Stimulated activated CD4-positive, alpha-beta T cell treated with anti-CD3 and anti-CD28 coated beads, Interleukin-2, amount 100 ng/mL, for 48 hours (primary cell): ENCODE data around the gene GRIP1.

ENCODE experiments used
- DNase-seq, 2 donors: peaks; one replicate each; pipeline ENCODE4 v3.0.0-alpha.2; 2020

Gene GRIP1

GRCh38 chr12:66678338-66679275 lies at the start of gene GRIP1:
Gene GRIP1 (minus strand): TSS chr12:66679076. CDS start chr12:66678904, 172 bp downstream.
- DNase-seq, result no peak

GRCh38 chr12:66726556-66726955 lies 47.7 kb upstream of the GRIP1 start:
- DNase-seq, result no peak

- no peak for DNase-seq
These were observed 46.2 kb upstream of the GRIP1 start for GRCh38 chr12:66725031-66725430.

GRCh38 chr12:66724616-66725015 lies 45.7 kb upstream of the GRIP1 start:
- DNase-seq, result no peak

GRCh38 chr12:66724026-66724425 lies 45.1 kb upstream of the GRIP1 start:
- DNase-seq, result no peak

- DNase-seq, result no peak
These were observed 41.0 kb upstream of the GRIP1 start for GRCh38 chr12:66719862-66720261.

GRCh38 chr12:66717036-66717673 lies 38.3 kb upstream of the GRIP1 start:
- no peak for DNase-seq

- DNase-seq, result no peak
These were observed 37.6 kb upstream of the GRIP1 start for GRCh38 chr12:66716522-66716921.

GRCh38 chr12:66714709-66715108 lies 35.8 kb upstream of the GRIP1 start:
- no peak for DNase-seq

- DNase-seq, result no peak
These were observed 35.1 kb upstream of the GRIP1 start for GRCh38 chr12:66713984-66714383.

- DNase-seq, result no peak
These were observed 31.0 kb upstream of the GRIP1 start for GRCh38 chr12:66709893-66710292.

- DNase-seq, result no peak
These were observed 30.5 kb upstream of the GRIP1 start for GRCh38 chr12:66709457-66709773.

GRCh38 chr12:66708704-66709456 lies 30.0 kb upstream of the GRIP1 start:
- no peak for DNase-seq

GRCh38 chr12:66707002-66707697 lies 28.3 kb upstream of the GRIP1 start:
- DNase-seq, result no peak

GRCh38 chr12:66699738-66700482 lies 21.0 kb upstream of the GRIP1 start:
- no peak for DNase-seq

GRCh38 chr12:66698558-66698957 lies 19.7 kb upstream of the GRIP1 start:
- no peak for DNase-seq

- no peak for DNase-seq
These were observed 18.5 kb upstream of the GRIP1 start for GRCh38 chr12:66697404-66697803.

GRCh38 chr12:66694666-66695613 lies 16.1 kb upstream of the GRIP1 start:
- DNase-seq, result no peak

- peak; percentile 2 to 12 for DNase-seq
These were observed 15.1 kb upstream of the GRIP1 start for GRCh38 chr12:66693901-66694513.

GRCh38 chr12:66692986-66693385 lies 14.1 kb upstream of the GRIP1 start:
- no peak for DNase-seq

- no peak for DNase-seq
These were observed 13.3 kb upstream of the GRIP1 start for GRCh38 chr12:66692170-66692569.
